ENCODE measurements around the gene ADPRM. TPM values are rescaled to one million over a fixed set of nuclear protein-coding genes. Genes with fewer than 3 reads are reported as not detected.

The ADPRM gene
- total RNA-seq, result 9.2 and 13.1 TPM in 2 replicates

GRCh38 chr17:10697092-10698081, at the start of gene ADPRM, which contains the start of gene SCO1:
TSS of gene ADPRM (plus strand) at chr17:10697594. CDS start at chr17:10704927, 7,333 bp downstream.
TSS of gene SCO1 (minus strand) at chr17:10697533. CDS start at chr17:10697507, 26 bp downstream.

GRCh38 chr17:10657148-10657547, 40.2 kb upstream of the ADPRM start, which contains the start of gene MYH3:
TSS of gene MYH3 (minus strand) at chr17:10657309. CDS start at chr17:10655064, 2,245 bp downstream.

GRCh38 chr17:10729334-10730193, 32.2 kb downstream of the ADPRM start, which contains the start of gene TMEM220:
TSS of gene TMEM220 (minus strand) at chr17:10730023. CDS start at chr17:10729851, 172 bp downstream.

Other genes with a start within 250 kb of the ADPRM start
- not detected in 2 replicates for gene MYH4, start 228.0 kb upstream of the ADPRM start, total RNA-seq
- not detected in 2 replicates for gene MYH1, start 179.1 kb upstream of the ADPRM start, total RNA-seq
- gene MYH2, start 147.9 kb upstream of the ADPRM start, total RNA-seq, result 1.8 TPM in 1 of 2 replicates, not detected in the other
- gene MYH3, start 40.3 kb upstream of the ADPRM start, total RNA-seq, result under 0.01 and 13.7 TPM in 2 replicates
- 19.3 and 20.2 TPM in 2 replicates for gene SCO1, start 61 bp upstream of the ADPRM start, total RNA-seq
- gene TMEM220, start 32.4 kb downstream of the ADPRM start, total RNA-seq, result 1.4 and 8.9 TPM in 2 replicates
- not detected in 2 replicates for gene TMEM238L, start 106.5 kb downstream of the ADPRM start, total RNA-seq
- not detected in 2 replicates for gene PIRT, start 140.5 kb downstream of the ADPRM start, total RNA-seq

Data from epithelial cell of alveolus of lung (primary cell).